Measurements from ENCODE around the gene CRYL1.

The CRYL1 gene

GRCh38 chr13:20491926-20492435 lies 33.7 kb downstream of the CRYL1 start:
- Histone ChIP-seq H3K27ac (no peak overlapping the region), H3K9me3 (no peaks in the 10 kb centered on the region), H3K36me3 (no peaks in the 10 kb centered on the region), H3K27me3 (no peaks in the 10 kb centered on the region), H3K4me3 (ENCODE audit: low read depth in 1 of 2, low read length in 1 of 2) (no peak overlapping the region), H3K4me1 (ENCODE audit: control insufficient read depth in 1 of 2, insufficient read depth in 1 of 2, low read depth in 1 of 2, low read length in 1 of 2) (peaks cover 6 to 13% of the 10 kb centered on the region in 2 experiments)
- no peak for TF ChIP-seq CTCF (IDR thresholded peaks at IDR 0.05)

DNA sequence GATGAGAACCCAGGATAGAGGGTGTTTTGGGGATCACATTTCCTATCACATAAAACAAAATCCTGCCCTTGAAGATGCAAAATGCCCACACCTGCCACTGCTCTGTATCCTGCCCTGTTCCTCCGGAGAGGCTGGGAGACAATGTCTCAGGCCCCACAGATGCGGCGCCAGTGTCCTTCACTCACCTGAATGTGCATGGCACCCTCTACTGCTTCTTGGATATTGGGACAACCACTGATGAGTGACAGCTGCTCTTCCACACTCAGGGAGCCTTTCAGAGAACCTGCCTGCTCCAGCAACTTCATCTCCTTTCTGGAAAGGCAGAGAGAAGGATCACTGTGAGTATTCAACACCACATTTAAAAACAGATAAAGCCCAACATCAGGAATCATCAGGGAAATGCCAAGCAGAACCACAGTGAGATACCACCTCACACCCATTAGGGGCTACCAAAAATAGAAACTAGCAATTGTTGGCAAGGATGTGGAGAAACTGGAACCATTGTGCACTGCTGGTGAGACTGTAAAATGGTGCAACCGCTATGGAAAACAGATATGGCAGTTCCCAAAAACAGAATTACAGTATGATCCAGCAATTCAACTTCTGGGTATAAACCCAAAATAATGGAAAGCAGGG lies 36.4 kb downstream of the CRYL1 start:
- Histone ChIP-seq H3K4me1 (ENCODE audit: control insufficient read depth in 1 of 2, insufficient read depth in 1 of 2, low read depth in 1 of 2, low read length in 1 of 2) (no peaks in the 10 kb centered on the region), H3K9me3 (no peaks in the 10 kb centered on the region), H3K4me3 (ENCODE audit: low read depth in 1 of 2, low read length in 1 of 2) (no peak overlapping the region), H3K27me3 (no peaks in the 10 kb centered on the region), H3K36me3 (no peaks in the 10 kb centered on the region), H3K27ac (no peak overlapping the region)
- TF ChIP-seq CTCF (IDR thresholded peaks at IDR 0.05): peak; percentile 28

DNA sequence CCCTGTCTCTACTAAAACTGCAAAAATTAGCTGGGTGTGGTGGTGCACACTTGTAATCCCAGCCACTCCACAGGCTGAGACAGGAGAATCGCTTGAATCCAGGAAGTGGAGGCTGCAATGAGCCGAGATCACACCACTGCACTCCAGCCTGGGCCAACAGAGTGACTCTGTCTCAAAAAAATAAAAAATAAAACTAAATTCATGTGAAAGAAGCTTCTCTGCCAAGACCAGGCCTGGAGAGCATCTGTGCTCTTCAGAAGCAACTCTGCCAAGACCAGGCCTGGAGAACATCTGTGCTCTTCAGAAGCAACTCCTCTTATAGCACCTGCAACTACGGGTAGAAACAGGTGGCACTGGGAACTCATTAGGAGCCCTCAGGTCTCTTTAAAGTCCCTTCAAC lies 37.7 kb downstream of the CRYL1 start:
- no peak overlapping the region for H3K4me3 ChIP-seq (ENCODE audit: low read depth in 1 of 2, low read length in 1 of 2)
- H3K4me1 ChIP-seq (ENCODE audit: control insufficient read depth in 1 of 2, insufficient read depth in 1 of 2, low read depth in 1 of 2, low read length in 1 of 2): peaks cover under 1 to 2% of the 10 kb centered on the region in 2 experiments
- H3K36me3 ChIP-seq: no peaks in the 10 kb centered on the region
- H3K27ac ChIP-seq: no peak overlapping the region
- H3K9me3 ChIP-seq: no peaks in the 10 kb centered on the region
- no peaks in the 10 kb centered on the region for H3K27me3 ChIP-seq
- TF ChIP-seq CTCF (IDR thresholded peaks at IDR 0.05): no peak

DNA sequence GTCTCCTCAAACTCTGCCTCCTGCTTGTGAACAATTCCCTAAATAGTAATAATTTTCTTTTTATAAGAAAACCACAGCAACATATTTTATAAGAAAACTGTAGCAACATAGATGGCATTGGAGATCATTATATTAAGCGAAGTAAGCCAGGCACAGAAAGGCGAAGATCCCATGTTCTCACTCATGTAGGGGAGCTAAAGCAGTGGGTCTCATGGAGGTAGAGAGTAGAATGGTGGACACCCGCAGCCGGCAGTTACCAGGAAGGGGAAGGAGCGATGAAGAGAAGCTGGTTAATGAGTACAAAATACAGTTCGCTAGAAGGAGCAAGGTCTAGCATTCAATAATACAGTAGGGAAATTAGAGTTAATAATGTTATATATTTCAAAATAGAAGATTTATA lies 42.9 kb downstream of the CRYL1 start:
- Histone ChIP-seq H3K27ac (peak overlapping the region; percentile 61), H3K9me3 (no peaks in the 10 kb centered on the region), H3K27me3 (no peaks in the 10 kb centered on the region), H3K36me3 (no peaks in the 10 kb centered on the region), H3K4me3 (ENCODE audit: low read depth in 1 of 2, low read length in 1 of 2) (no peak overlapping the region), H3K4me1 (ENCODE audit: control insufficient read depth in 1 of 2, insufficient read depth in 1 of 2, low read depth in 1 of 2, low read length in 1 of 2) (peaks cover 12 to 18% of the 10 kb centered on the region in 2 experiments)
- TF ChIP-seq CTCF (IDR thresholded peaks at IDR 0.05): no peak

DNA sequence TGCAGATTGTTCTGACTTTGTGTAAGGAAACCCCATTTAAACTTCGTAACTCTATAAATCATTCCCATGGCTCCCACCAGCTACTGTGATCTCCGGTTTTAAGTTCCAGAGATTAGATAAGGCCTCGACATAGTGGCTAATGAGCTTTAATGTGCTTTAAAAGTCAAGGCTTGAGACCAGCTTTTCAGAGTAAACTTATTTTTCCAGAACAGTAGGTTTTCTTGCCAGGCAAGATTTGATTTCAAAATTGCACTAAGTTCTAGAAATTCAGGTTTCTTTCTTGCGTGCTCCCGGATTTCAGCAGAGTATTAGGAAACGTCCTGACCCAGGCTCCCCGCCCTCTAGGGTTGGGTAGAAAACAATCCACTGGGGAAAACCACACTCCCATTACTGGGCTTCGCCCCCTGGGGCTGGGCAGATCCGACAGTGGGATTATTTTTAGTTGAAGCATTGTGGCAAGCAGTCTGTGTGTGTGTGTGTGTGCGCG lies 43.3 kb downstream of the CRYL1 start:
- Histone ChIP-seq H3K9me3 (no peaks in the 10 kb centered on the region), H3K4me3 (ENCODE audit: low read depth in 1 of 2, low read length in 1 of 2) (no peak overlapping the region), H3K36me3 (no peaks in the 10 kb centered on the region), H3K27ac (peak overlapping the region; percentile 61), H3K27me3 (no peaks in the 10 kb centered on the region), H3K4me1 (ENCODE audit: control insufficient read depth in 1 of 2, insufficient read depth in 1 of 2, low read depth in 1 of 2, low read length in 1 of 2) (peaks cover 12 to 19% of the 10 kb centered on the region in 2 experiments)
- no peak for TF ChIP-seq CTCF (IDR thresholded peaks at IDR 0.05)

Measured in neutrophil (primary cell).